Measurements from ENCODE around the gene CASP9.

CASP9 gene

GRCh38 chr1:15444468-15445389, 79.3 kb downstream of the CASP9 start:
- no peak for DNase-seq

- DNase-seq = no peak
Observed at GRCh38 chr1:15443281-15443680, 80.7 kb downstream of the CASP9 start.

GRCh38 chr1:15442759-15443158, 81.3 kb downstream of the CASP9 start:
- no peak for DNase-seq

- no peak for DNase-seq
Observed at GRCh38 chr1:15442119-15442518, 81.9 kb downstream of the CASP9 start.

All from NCI-H526 treated with DMSO at 0.1 percent for 48 hours (cell line).